ENCODE results near the gene LMCD1. TPM values are rescaled to one million over a fixed set of nuclear protein-coding genes. Genes with fewer than 3 reads are reported as not detected.

The LMCD1 gene
- total and polyA plus RNA-seq, 8 donors, result 14.0 to 39.4 (median 17.4) TPM

DNA sequence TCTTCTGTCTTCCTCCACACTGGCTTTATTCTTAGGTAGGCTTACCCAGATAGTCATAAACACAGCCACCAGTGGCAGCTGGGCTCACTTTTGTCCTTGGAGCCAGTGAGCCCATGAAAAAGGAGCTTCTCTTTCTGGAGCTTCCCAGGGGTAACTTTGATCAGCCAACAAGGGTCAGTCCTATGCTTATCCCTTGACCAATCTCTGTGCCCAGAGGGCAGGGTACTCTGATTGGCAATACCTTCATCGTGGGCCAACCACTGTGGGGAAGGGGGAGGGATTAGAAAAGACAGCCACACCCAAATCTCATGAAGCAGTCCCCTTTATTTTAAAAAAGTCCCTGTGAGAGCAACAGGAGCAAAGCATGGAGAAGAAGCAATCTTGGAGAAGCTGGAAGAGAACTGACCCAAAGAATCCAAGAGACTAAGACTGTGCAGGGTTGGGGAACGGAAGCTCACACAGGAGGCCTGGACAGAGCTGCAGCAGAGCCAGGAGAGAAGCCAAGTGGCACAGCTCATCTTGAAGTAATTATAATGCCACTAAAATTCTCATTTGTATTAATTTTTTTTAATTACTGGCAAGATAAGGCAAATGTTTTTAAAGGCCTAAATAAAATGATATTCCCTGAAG, 72.5 kb downstream of the LMCD1 start:
- no peak overlapping the region for H3K4me3 ChIP-seq
- no peaks in the 10 kb centered on the region for H3K27me3 ChIP-seq
- no peaks in the 10 kb centered on the region for H3K9me3 ChIP-seq
- TF ChIP-seq, protein P1, sequence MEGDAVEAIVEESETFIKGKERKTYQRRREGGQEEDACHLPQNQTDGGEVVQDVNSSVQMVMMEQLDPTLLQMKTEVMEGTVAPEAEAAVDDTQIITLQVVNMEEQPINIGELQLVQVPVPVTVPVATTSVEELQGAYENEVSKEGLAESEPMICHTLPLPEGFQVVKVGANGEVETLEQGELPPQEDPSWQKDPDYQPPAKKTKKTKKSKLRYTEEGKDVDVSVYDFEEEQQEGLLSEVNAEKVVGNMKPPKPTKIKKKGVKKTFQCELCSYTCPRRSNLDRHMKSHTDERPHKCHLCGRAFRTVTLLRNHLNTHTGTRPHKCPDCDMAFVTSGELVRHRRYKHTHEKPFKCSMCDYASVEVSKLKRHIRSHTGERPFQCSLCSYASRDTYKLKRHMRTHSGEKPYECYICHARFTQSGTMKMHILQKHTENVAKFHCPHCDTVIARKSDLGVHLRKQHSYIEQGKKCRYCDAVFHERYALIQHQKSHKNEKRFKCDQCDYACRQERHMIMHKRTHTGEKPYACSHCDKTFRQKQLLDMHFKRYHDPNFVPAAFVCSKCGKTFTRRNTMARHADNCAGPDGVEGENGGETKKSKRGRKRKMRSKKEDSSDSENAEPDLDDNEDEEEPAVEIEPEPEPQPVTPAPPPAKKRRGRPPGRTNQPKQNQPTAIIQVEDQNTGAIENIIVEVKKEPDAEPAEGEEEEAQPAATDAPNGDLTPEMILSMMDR (IDR thresholded peaks at IDR 0.05), result no peak
- ATAC-seq (no peak), DNase-seq (no peak), FAIRE-seq (no peak)
- no peaks in the 10 kb centered on the region for H3K4me1 ChIP-seq
- WGBS, 2 donors, result 88 to 90% methylated on average over 2 of the region's 2 CpGs
- no peak overlapping the region for H3K27ac ChIP-seq
- H3K36me3 ChIP-seq, result no peaks in the 10 kb centered on the region
- intact Hi-C loops (cut with DNase I), result no loop called here

DNA sequence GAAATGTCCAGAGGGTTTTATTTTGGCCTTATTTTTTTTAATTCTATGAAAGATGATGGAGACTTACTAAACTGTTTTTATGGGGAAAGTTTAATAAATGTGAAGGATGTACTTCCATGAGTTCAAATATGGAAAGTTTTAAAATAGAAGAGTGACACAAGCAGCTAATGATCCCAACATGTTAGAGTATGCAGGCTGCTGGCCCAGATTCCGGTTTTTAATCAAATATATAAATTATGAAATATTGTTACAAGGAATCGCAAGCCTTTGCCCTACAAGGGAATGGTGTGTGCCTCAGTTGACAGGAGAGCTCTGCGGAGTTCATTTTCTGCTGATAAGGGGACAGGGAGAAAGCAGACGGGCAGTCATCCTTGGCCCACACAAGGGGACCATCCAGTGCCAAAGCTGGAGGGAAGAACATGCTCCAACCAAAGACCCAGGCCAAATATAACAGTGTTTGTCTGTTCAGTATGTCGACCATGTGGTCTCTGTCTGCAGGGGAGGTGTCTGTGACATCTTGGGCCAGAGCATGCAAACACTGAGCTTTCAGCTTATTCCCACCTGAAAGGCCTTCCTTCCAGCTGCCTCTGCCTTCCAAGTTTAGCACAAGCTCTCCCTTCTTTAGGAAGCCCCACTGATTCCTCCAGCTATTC, 73.2 kb downstream of the LMCD1 start:
- FAIRE-seq (no peak), ATAC-seq (no peak), DNase-seq (no peak)
- 87 to 92% methylated on average over 5 of the region's 5 CpGs for WGBS, 2 donors
- intact Hi-C loops (cut with DNase I), result no loop called here
- Histone ChIP-seq H3K9me3 (no peaks in the 10 kb centered on the region), H3K4me1 (no peaks in the 10 kb centered on the region), H3K27me3 (no peaks in the 10 kb centered on the region), H3K27ac (no peak overlapping the region), H3K4me3 (no peak overlapping the region), H3K36me3 (no peaks in the 10 kb centered on the region)
- TF ChIP-seq, protein P1 (IDR thresholded peaks at IDR 0.05), result no peak

DNA sequence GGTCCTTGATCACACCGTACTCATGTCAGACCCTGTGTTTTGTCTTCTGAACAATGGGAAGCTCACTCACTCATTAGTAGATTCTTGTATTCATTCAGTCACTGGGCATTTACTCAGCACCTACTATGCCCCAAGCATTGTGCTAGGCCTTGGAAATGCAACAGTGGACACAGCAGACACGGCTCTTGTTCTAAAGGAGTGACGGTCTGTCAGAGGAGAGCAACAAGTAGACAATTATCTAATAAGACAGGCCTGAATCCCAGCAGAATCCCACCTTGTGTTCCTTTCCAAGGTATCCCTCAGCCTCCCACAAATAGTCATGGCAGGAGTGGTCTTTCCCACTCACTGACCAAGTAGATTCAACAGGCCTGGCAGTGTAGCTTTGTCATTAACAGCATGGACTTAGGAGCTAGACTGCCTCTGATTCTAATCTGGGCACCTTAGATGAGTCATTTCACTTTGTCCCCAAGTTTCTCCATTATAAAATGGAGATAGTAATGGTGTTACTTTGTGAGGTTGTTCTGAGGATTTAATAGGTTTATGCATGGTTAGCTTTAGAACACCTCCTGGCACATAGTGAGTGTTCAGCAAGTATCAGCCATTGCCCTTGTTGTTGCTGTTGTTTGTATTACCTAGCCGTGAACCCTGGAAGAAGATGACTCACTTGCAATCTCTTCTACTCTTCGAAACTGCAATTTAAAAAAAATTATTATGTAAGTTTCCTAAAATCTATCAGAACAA, 73.9 kb downstream of the LMCD1 start:
- no peak for ATAC-seq
- H3K27me3 ChIP-seq, result no peaks in the 10 kb centered on the region
- FAIRE-seq, result no peak
- intact Hi-C loops (cut with DNase I), result no loop called here
- no peaks in the 10 kb centered on the region for H3K4me1 ChIP-seq
- no peak overlapping the region for H3K4me3 ChIP-seq
- TF ChIP-seq, protein P1 (IDR thresholded peaks at IDR 0.05), result no peak
- 95 to 97% methylated on average over 5 of the region's 5 CpGs for WGBS, 2 donors
- no peaks in the 10 kb centered on the region for H3K36me3 ChIP-seq
- no peak overlapping the region for H3K27ac ChIP-seq
- no peak for DNase-seq
- no peaks in the 10 kb centered on the region for H3K9me3 ChIP-seq

DNA sequence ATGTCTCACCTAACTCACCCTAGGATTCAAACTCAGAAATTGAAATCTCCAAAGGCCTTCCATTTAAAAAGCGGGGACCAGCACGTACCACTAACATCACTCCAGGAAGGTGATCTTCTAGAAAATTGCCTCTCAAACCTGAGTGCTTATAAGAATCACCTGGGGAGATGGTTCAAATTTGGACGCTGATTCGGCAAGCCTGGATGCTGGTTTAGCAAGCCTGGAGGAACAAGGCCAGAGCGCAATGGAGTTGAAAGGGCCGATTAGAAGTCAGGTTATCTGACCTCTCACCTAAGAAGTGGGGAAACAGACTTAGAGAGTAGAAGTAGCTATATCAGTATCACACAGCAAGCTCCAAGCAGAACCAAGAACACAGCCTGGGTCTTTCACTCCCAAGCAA, 74.8 kb downstream of the LMCD1 start:
- Histone ChIP-seq H3K27ac (no peak overlapping the region), H3K27me3 (no peaks in the 10 kb centered on the region), H3K36me3 (no peaks in the 10 kb centered on the region), H3K4me3 (no peak overlapping the region), H3K9me3 (no peaks in the 10 kb centered on the region), H3K4me1 (no peaks in the 10 kb centered on the region)
- DNase-seq (no peak), FAIRE-seq (no peak), ATAC-seq (no peak)
- TF ChIP-seq, protein P1 (IDR thresholded peaks at IDR 0.05), result no peak
- WGBS, 2 donors, result 86 to 88% methylated on average over 6 of the region's 6 CpGs
- intact Hi-C loops (cut with DNase I), result no loop called here

Data from pancreas (tissue), 10 donors.